HG02870 (cell line): ENCODE measurements around the gene ACTRT2.

Experiments
- ATAC-seq: cut with Tn5 transposase; IDR thresholded peaks from one replicate; pipeline ENCODE4 v1.9.1; 2021; ENCODE audit warnings: mild to moderate bottlenecking, moderate library complexity; ENCODE audit not compliant: unreplicated experiment

Gene ACTRT2

GRCh38 chr1:2983706-2984398 is 37.4 kb upstream of the ACTRT2 start:
- no peak for ATAC-seq

GRCh38 chr1:2984399-2985061 is 36.7 kb upstream of the ACTRT2 start:
- no peak for ATAC-seq

GRCh38 chr1:2985067-2985561 is 36.2 kb upstream of the ACTRT2 start:
- no peak for ATAC-seq

- ATAC-seq, result no peak
These were observed 35.3 kb upstream of the ACTRT2 start for GRCh38 chr1:2985694-2986548.

GRCh38 chr1:2986549-2987305 is 34.5 kb upstream of the ACTRT2 start:
- no peak for ATAC-seq

GRCh38 chr1:2987773-2988172 is 33.5 kb upstream of the ACTRT2 start:
- ATAC-seq, result no peak

- no peak for ATAC-seq
These were observed 33.0 kb upstream of the ACTRT2 start for GRCh38 chr1:2988256-2988655.

- ATAC-seq, result no peak
These were observed 32.1 kb upstream of the ACTRT2 start for GRCh38 chr1:2989185-2989584.

GRCh38 chr1:2989976-2990375 is 31.3 kb upstream of the ACTRT2 start:
- no peak for ATAC-seq

- no peak for ATAC-seq
These were observed 30.7 kb upstream of the ACTRT2 start for GRCh38 chr1:2990376-2991115.

- no peak for ATAC-seq
These were observed 29.3 kb upstream of the ACTRT2 start for GRCh38 chr1:2991753-2992495.

- ATAC-seq, result no peak
These were observed 22.7 kb upstream of the ACTRT2 start for GRCh38 chr1:2998503-2999100.

GRCh38 chr1:2999138-2999537 is 22.1 kb upstream of the ACTRT2 start:
- no peak for ATAC-seq

GRCh38 chr1:2999571-2999970 is 21.7 kb upstream of the ACTRT2 start:
- no peak for ATAC-seq

GRCh38 chr1:3000214-3000613 is 21.1 kb upstream of the ACTRT2 start:
- ATAC-seq, result no peak

GRCh38 chr1:3000671-3001470 is 20.4 kb upstream of the ACTRT2 start:
- no peak for ATAC-seq

GRCh38 chr1:3001471-3002348 is 19.6 kb upstream of the ACTRT2 start:
- no peak for ATAC-seq
